Neural cell (in vitro differentiated cells): ENCODE measurements around the gene OR5A1. TPM values are rescaled to one million over a fixed set of nuclear protein-coding genes. Genes with fewer than 3 reads are reported as not detected.

ENCODE experiments used
- H2AFZ ChIP-seq: fragments of 200-600, 300-800 bp; sonication (generic), shearing (Covaris generic); 2 replicates; pipeline ENCODE4 v1.6.0; 2014; ENCODE audit warnings: low read depth, mild to moderate bottlenecking, antibody characterized with exemption, low read length, moderate library complexity
- H3F3A ChIP-seq: fragments of 200-600 bp; shearing (Covaris generic); 2 replicates; pipeline ENCODE4 v1.6.1; 2016; ENCODE audit warnings: mild to moderate bottlenecking, moderate library complexity, mixed read lengths, antibody characterized with exemption, low read length; ENCODE audit not compliant: insufficient read depth, poor library complexity, severe bottlenecking
- H3K27ac ChIP-seq: fragments of 200-600, 300-800 bp; sonication (generic), shearing (Covaris generic); 2 replicates; pipeline ENCODE4 v1.5.1; 2014; ENCODE audit warnings: mild to moderate bottlenecking, low read length, moderate library complexity
- H3K27me3 ChIP-seq: fragments of 300-800, 200-600 bp; sonication (generic), shearing (Covaris generic); 2 replicates; pipeline ENCODE4 v1.6.0; 2014; ENCODE audit warnings: mild to moderate bottlenecking, low read depth, low read length, moderate library complexity; ENCODE audit not compliant: insufficient read depth
- H3K36me3 ChIP-seq: fragments of 300-800, 200-600 bp; sonication (generic), shearing (Covaris generic); 2 replicates; pipeline ENCODE4 v1.5.1; 2014; ENCODE audit warnings: mild to moderate bottlenecking, antibody characterized with exemption, low read length, moderate library complexity; ENCODE audit not compliant: insufficient read depth
- H3K4me2 ChIP-seq: fragments of 300-800, 200-600 bp; sonication (generic), shearing (Covaris generic); 2 replicates; pipeline ENCODE4 v1.6.0; 2014; ENCODE audit warnings: mild to moderate bottlenecking, low read length
- H3K4me3 ChIP-seq: fragments of 300-800, 200-600 bp; sonication (generic), shearing (Covaris generic); 2 replicates; pipeline ENCODE4 v1.5.1; 2014; ENCODE audit warnings: mild to moderate bottlenecking, low read length, moderate library complexity
- H3K79me2 ChIP-seq: fragments of 200-600 bp; shearing (Covaris generic); replicated peaks from 2 replicates; pipeline ENCODE4 v1.6.0; 2014; ENCODE audit warnings: mild to moderate bottlenecking, low read length, moderate library complexity; ENCODE audit not compliant: insufficient read depth
- H3K9ac ChIP-seq: fragments of 300-800, 200-600 bp; sonication (generic), shearing (Covaris generic); 2 replicates; pipeline ENCODE4 v1.6.1; 2016; ENCODE audit warnings: mild to moderate bottlenecking, low read length, mixed read lengths
- H3K9me2 ChIP-seq: fragments of 200-600 bp; shearing (Covaris generic); 2 replicates; pipeline ENCODE4 v1.6.1; 2016; ENCODE audit warnings: mild to moderate bottlenecking, low read length, mixed read lengths; ENCODE audit not compliant: insufficient read depth
- H3K9me3 ChIP-seq: fragments of 200-600, 300-800 bp; sonication (generic), shearing (Covaris generic); 2 replicates; pipeline ENCODE4 v1.6.1; 2016; ENCODE audit warnings: mild to moderate bottlenecking, mixed run types, low read length, moderate library complexity, mixed read lengths
- H4K20me1 ChIP-seq: fragments of 200-600 bp; shearing (Covaris generic); 2 replicates; pipeline ENCODE4 v1.6.1; 2016; ENCODE audit warnings: mild to moderate bottlenecking, mixed run types; ENCODE audit not compliant: insufficient read depth
- EP300 ChIP-seq: fragments of 450-650 bp; conservative IDR thresholded peaks from 2 replicates; pipeline ENCODE4 v1.6.1; 2014; ENCODE audit warnings: antibody characterized with exemption, mild to moderate bottlenecking, moderate library complexity; ENCODE audit not compliant: poor library complexity, severe bottlenecking
- EZH2 ChIP-seq: fragments of 200-600, 300-800 bp; shearing (Covaris generic), sonication (generic); IDR thresholded peaks from 2 replicates; pipeline ENCODE4 v1.6.1; 2014; ENCODE audit warnings: antibody characterized with exemption, low read length, borderline replicate concordance, mild to moderate bottlenecking; ENCODE audit not compliant: insufficient read depth, poor library complexity, severe bottlenecking
- MXI1 ChIP-seq: fragments of 450-650 bp; conservative IDR thresholded peaks from 2 replicates; pipeline ENCODE4 v1.6.1; 2014; ENCODE audit warnings: antibody characterized with exemption, mild to moderate bottlenecking; ENCODE audit not compliant: poor library complexity, severe bottlenecking
- POLR2AphosphoS5 ChIP-seq: IDR thresholded peaks from 2 replicates; pipeline ENCODE4 v1.6.1; 2012
- RAD21 ChIP-seq: fragments of 450-650 bp; conservative IDR thresholded peaks from 2 replicates; pipeline ENCODE4 v1.6.1; 2014; ENCODE audit warnings: antibody characterized with exemption, mild to moderate bottlenecking, moderate library complexity
- REST ChIP-seq: IDR thresholded peaks from 2 replicates; pipeline ENCODE4 v1.6.1; 2012; ENCODE audit warnings: borderline replicate concordance
- SMC3 ChIP-seq: fragments of 450-650 bp; conservative IDR thresholded peaks from 2 replicates; pipeline ENCODE4 v1.6.1; 2014; ENCODE audit warnings: antibody characterized with exemption, mild to moderate bottlenecking, moderate library complexity; ENCODE audit not compliant: poor library complexity
- TAF1 ChIP-seq: IDR thresholded peaks from 2 replicates; pipeline ENCODE4 v1.6.1; 2012; ENCODE audit warnings: low read depth
- polyA plus RNA-seq: library from polyadenylated mRNA; depleted of rRNA; stranded (reverse); fragments of >200 nt; gene quantifications from 2 replicates; pipeline ENCODE4 v1.2.3, GENCODE V29; 2014
- TF ChIP-seq, protein P1 (sequence below): fragments of 450-650 bp; IDR thresholded peaks from 2 replicates; pipeline ENCODE4 v1.5.1; 2014; ENCODE audit warnings: antibody characterized with exemption, mild to moderate bottlenecking, moderate library complexity; ENCODE audit not compliant: poor library complexity, severe bottlenecking

Gene OR5A1
- polyA plus RNA-seq, 1 donor from 2014 or later: not detected

GRCh38 chr11:59417023-59417422 lies 19.2 kb upstream of the OR5A1 start:
- TF ChIP-seq RAD21: no peak
- no peak for TF ChIP-seq POLR2AphosphoS5
- TF ChIP-seq EZH2: no peak
- no peak for TF ChIP-seq REST
- no peak for TF ChIP-seq SMC3
- no peak for TF ChIP-seq EP300
- TF ChIP-seq MXI1: no peak
- TF ChIP-seq TAF1: no peak
- TF ChIP-seq, protein P1, sequence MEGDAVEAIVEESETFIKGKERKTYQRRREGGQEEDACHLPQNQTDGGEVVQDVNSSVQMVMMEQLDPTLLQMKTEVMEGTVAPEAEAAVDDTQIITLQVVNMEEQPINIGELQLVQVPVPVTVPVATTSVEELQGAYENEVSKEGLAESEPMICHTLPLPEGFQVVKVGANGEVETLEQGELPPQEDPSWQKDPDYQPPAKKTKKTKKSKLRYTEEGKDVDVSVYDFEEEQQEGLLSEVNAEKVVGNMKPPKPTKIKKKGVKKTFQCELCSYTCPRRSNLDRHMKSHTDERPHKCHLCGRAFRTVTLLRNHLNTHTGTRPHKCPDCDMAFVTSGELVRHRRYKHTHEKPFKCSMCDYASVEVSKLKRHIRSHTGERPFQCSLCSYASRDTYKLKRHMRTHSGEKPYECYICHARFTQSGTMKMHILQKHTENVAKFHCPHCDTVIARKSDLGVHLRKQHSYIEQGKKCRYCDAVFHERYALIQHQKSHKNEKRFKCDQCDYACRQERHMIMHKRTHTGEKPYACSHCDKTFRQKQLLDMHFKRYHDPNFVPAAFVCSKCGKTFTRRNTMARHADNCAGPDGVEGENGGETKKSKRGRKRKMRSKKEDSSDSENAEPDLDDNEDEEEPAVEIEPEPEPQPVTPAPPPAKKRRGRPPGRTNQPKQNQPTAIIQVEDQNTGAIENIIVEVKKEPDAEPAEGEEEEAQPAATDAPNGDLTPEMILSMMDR: no peak
- H3K27me3 ChIP-seq: no peaks in the 10 kb centered on the region
- H3K4me3 ChIP-seq: no peak overlapping the region
- no peaks in the 10 kb centered on the region for H3K36me3 ChIP-seq
- H4K20me1 ChIP-seq: no peaks in the 10 kb centered on the region
- H3K79me2 ChIP-seq: no peaks in the 10 kb centered on the region
- H3K9me3 ChIP-seq: no peaks in the 10 kb centered on the region
- no peaks in the 10 kb centered on the region for H3F3A ChIP-seq
- H3K9ac ChIP-seq: no peak overlapping the region
- H3K4me2 ChIP-seq: no peak overlapping the region
- H3K27ac ChIP-seq: no peak overlapping the region
- H2AFZ ChIP-seq: no peak overlapping the region
- H3K9me2 ChIP-seq: no peaks in the 10 kb centered on the region

- Histone ChIP-seq H4K20me1 (no peaks in the 10 kb centered on the region), H3K4me2 (no peak overlapping the region), H3K9me3 (no peaks in the 10 kb centered on the region), H3K4me3 (no peak overlapping the region), H3K27me3 (no peaks in the 10 kb centered on the region), H3K36me3 (no peaks in the 10 kb centered on the region), H3K27ac (no peak overlapping the region), H3K79me2 (no peaks in the 10 kb centered on the region), H3F3A (no peaks in the 10 kb centered on the region), H3K9me2 (no peaks in the 10 kb centered on the region), H3K9ac (no peak overlapping the region), H2AFZ (no peak overlapping the region)
- no peak for TF ChIP-seq MXI1
- TF ChIP-seq POLR2AphosphoS5: no peak
Observed at GRCh38 chr11:59418156-59418555, 18.1 kb upstream of the OR5A1 start.

- H3K9me2 ChIP-seq: no peaks in the 10 kb centered on the region
- TF ChIP-seq RAD21 (no peak), EZH2 (no peak), TAF1 (no peak), EP300 (no peak), REST (no peak), SMC3 (no peak), POLR2AphosphoS5 (no peak), MXI1 (no peak)
- TF ChIP-seq, protein P1: no peak
- no peaks in the 10 kb centered on the region for H4K20me1 ChIP-seq
- H3K9me3 ChIP-seq: no peaks in the 10 kb centered on the region
- H3K79me2 ChIP-seq: no peaks in the 10 kb centered on the region
- H3F3A ChIP-seq: no peaks in the 10 kb centered on the region
- H3K27me3 ChIP-seq: no peaks in the 10 kb centered on the region
- H3K4me3 ChIP-seq: no peak overlapping the region
- no peak overlapping the region for H2AFZ ChIP-seq
- H3K4me2 ChIP-seq: no peak overlapping the region
- H3K36me3 ChIP-seq: no peaks in the 10 kb centered on the region
- no peak overlapping the region for H3K9ac ChIP-seq
- no peak overlapping the region for H3K27ac ChIP-seq
Observed at GRCh38 chr11:59423835-59424234, 12.4 kb upstream of the OR5A1 start.
